H9 (cell line): ENCODE measurements around the gene LRRC3. TPM values are rescaled to one million over a fixed set of nuclear protein-coding genes. Genes with fewer than 3 reads are reported as not detected.

Experiments used
- DNase-seq: peaks from one replicate; pipeline ENCODE4 v3.0.0-alpha.2; 2017
- H2AFZ ChIP-seq: one replicate; pipeline ENCODE4 v1.6.1; 2013; ENCODE audit warnings: mild to moderate bottlenecking, low read length, control low read depth, moderate library complexity
- H2AK5ac ChIP-seq: 2 replicates; pipeline ENCODE4 v1.6.1; 2013; ENCODE audit warnings: low read length, control low read depth, mixed read lengths; ENCODE audit not compliant: insufficient read length
- H2BK120ac ChIP-seq: one replicate; pipeline ENCODE4 v1.6.1; 2013; ENCODE audit warnings: low read depth, mild to moderate bottlenecking, low read length, control low read depth, inconsistent platforms; ENCODE audit not compliant: poor library complexity, severe bottlenecking
- H2BK12ac ChIP-seq: 2 replicates; pipeline ENCODE4 v1.6.1; 2013; ENCODE audit warnings: low read length, control low read depth, mixed read lengths, low read depth; ENCODE audit not compliant: insufficient read length
- H2BK15ac ChIP-seq: 2 replicates; pipeline ENCODE4 v1.6.1; 2013; ENCODE audit warnings: low read depth, low read length, control low read depth
- H2BK20ac ChIP-seq: one replicate; pipeline ENCODE4 v1.6.1; 2013; ENCODE audit warnings: low read depth, mild to moderate bottlenecking, low read length, control low read depth, inconsistent platforms; ENCODE audit not compliant: poor library complexity, severe bottlenecking
- H2BK5ac ChIP-seq: 2 replicates; pipeline ENCODE4 v1.6.1; 2013; ENCODE audit warnings: low read length, control low read depth, mixed read lengths; ENCODE audit not compliant: insufficient read length
- H3K14ac ChIP-seq: 2 replicates; pipeline ENCODE4 v1.6.1; 2013; ENCODE audit warnings: low read length, control low read depth; ENCODE audit not compliant: insufficient read depth
- H3K18ac ChIP-seq: 2 replicates; pipeline ENCODE4 v1.6.1; 2013; ENCODE audit warnings: low read depth, mild to moderate bottlenecking, mixed read lengths, low read length, control low read depth; ENCODE audit not compliant: insufficient read length
- H3K23ac ChIP-seq: 2 replicates; pipeline ENCODE4 v1.6.1; 2013; ENCODE audit warnings: low read length, control low read depth, mixed read lengths, low read depth; ENCODE audit not compliant: insufficient read length
- H3K23me2 ChIP-seq: 2 replicates; pipeline ENCODE4 v1.6.1; 2013; ENCODE audit warnings: low read depth, mild to moderate bottlenecking, mixed read lengths, low read length, control low read depth; ENCODE audit not compliant: insufficient read length, poor library complexity, severe bottlenecking
- H3K27ac ChIP-seq: 2 replicates; pipeline ENCODE4 v1.5.1; 2013; ENCODE audit warnings: low read length, control low read depth, mixed read lengths, low read depth; ENCODE audit not compliant: insufficient read length
- H3K27me3 ChIP-seq: 2 replicates; pipeline ENCODE4 v1.6.1; 2013; ENCODE audit warnings: low read length, control low read depth, inconsistent platforms; ENCODE audit not compliant: insufficient read depth
- H3K4ac ChIP-seq: 2 replicates; pipeline ENCODE4 v1.6.1; 2013; ENCODE audit warnings: low read depth, mild to moderate bottlenecking, control low read depth, inconsistent platforms, low read length, moderate library complexity
- H3K4me1 ChIP-seq: 2 replicates; pipeline ENCODE4 v1.6.1; 2013; ENCODE audit warnings: low read length, control low read depth, inconsistent platforms; ENCODE audit not compliant: insufficient read depth
- H3K4me2 ChIP-seq: 2 replicates; pipeline ENCODE4 v1.6.1; 2013; ENCODE audit warnings: low read length, control low read depth, mixed read lengths; ENCODE audit not compliant: insufficient read length, insufficient read depth
- H3K56ac ChIP-seq: 2 replicates; pipeline ENCODE4 v1.6.1; 2013; ENCODE audit warnings: low read depth, mild to moderate bottlenecking, mixed read lengths, low read length, control low read depth; ENCODE audit not compliant: insufficient read length
- H3K79me1 ChIP-seq: 2 replicates; pipeline ENCODE4 v1.6.1; 2013; ENCODE audit warnings: low read depth, mild to moderate bottlenecking, moderate library complexity, low read length, control low read depth, inconsistent platforms; ENCODE audit not compliant: insufficient read depth, poor library complexity, severe bottlenecking
- H3K79me2 ChIP-seq: 2 replicates; pipeline ENCODE4 v1.6.1; 2013; ENCODE audit warnings: low read length, control low read depth, inconsistent platforms; ENCODE audit not compliant: insufficient read depth
- H3K9ac ChIP-seq: 2 replicates; pipeline ENCODE4 v1.6.1; 2013; ENCODE audit warnings: low read length, control low read depth, mixed read lengths; ENCODE audit not compliant: insufficient read length; ENCODE audit errors: extremely low read depth
- H3K9me3 ChIP-seq: one replicate; pipeline ENCODE4 v1.6.1; 2013; ENCODE audit warnings: low read depth, low read length, inconsistent platforms; ENCODE audit not compliant: control insufficient read depth
- H3T11ph ChIP-seq: one replicate; pipeline ENCODE4 v1.6.1; 2013; ENCODE audit warnings: mild to moderate bottlenecking, low read length, control low read depth, inconsistent platforms
- H4K20me1 ChIP-seq: one replicate; pipeline ENCODE4 v1.6.1; 2013; ENCODE audit not compliant: control insufficient read depth, insufficient read length, insufficient read depth
- H4K5ac ChIP-seq: 2 replicates; pipeline ENCODE4 v1.6.1; 2013; ENCODE audit warnings: low read depth, mild to moderate bottlenecking, mixed read lengths, low read length, control low read depth; ENCODE audit not compliant: insufficient read length
- H4K8ac ChIP-seq: replicated peaks from 2 replicates; pipeline ENCODE4 v1.6.1; 2013; ENCODE audit warnings: low read length, control low read depth, mixed read lengths, low read depth; ENCODE audit not compliant: insufficient read length
- H4K91ac ChIP-seq: 2 replicates; pipeline ENCODE4 v1.6.1; 2013; ENCODE audit warnings: low read depth, mild to moderate bottlenecking, moderate library complexity, mixed read lengths, low read length, control low read depth; ENCODE audit not compliant: insufficient read length
- H3K27ac Mint-ChIP-seq, 3 experiments: 2 replicates in 2 of 3; 3 replicates in 1 of 3; pipeline ENCODE4 v1.8.0; 2020 to 2021; ENCODE audit warnings: mixed read lengths in 3 of 3, mild to moderate bottlenecking in 1 of 3, moderate library complexity in 1 of 3
- H3K27me3 Mint-ChIP-seq: 2 replicates; pipeline ENCODE4 v1.8.0; 2021; ENCODE audit warnings: low read depth, mild to moderate bottlenecking, moderate library complexity, mixed read lengths
- H3K36me3 Mint-ChIP-seq, 3 experiments: 2 replicates in 2 of 3; 3 replicates in 1 of 3; pipeline ENCODE4 v1.8.0; 2020 to 2021; ENCODE audit warnings: low read depth in 3 of 3, mixed read lengths in 3 of 3; ENCODE audit not compliant: insufficient read depth in 1 of 3
- H3K4me1 Mint-ChIP-seq, 2 experiments: 2 replicates each; pipeline ENCODE4 v1.8.0; 2020; ENCODE audit warnings: mixed read lengths in 2 of 2
- H3K4me3 Mint-ChIP-seq, 2 experiments: 2 replicates in 1 of 2; 3 replicates in 1 of 2; pipeline ENCODE4 v1.8.0; 2020 to 2021; ENCODE audit warnings: mild to moderate bottlenecking in 2 of 2, mixed read lengths in 2 of 2, moderate library complexity in 1 of 2
- H3K9me3 Mint-ChIP-seq, 2 experiments: 2 replicates in 1 of 2; 3 replicates in 1 of 2; pipeline ENCODE4 v1.8.0; 2020; ENCODE audit warnings: mild to moderate bottlenecking in 2 of 2, mixed read lengths in 2 of 2, moderate library complexity in 1 of 2
- CTCF ChIP-seq: fragments of 200-600 bp; sonication (generic); conservative IDR thresholded peaks from 3 replicates; pipeline ENCODE4 v1.8.0; 2021; ENCODE audit warnings: antibody characterized with exemption, mild to moderate bottlenecking
- WGBS: extraction: QIAGEN DNeasy Blood & Tissue Kit; methylation state at CpG from one replicate; pipeline ENCODE4 v1.1.7; 2013; ENCODE audit warnings: missing lambda C conversion rate, low lambda C conversion rate, mixed read lengths; ENCODE audit not compliant: insufficient read length; ENCODE audit errors: extremely low coverage; 5-methylcytosine and 5-hydroxymethylcytosine counted together
- total RNA-seq: library from RNA; stranded (reverse); gene quantifications from 2 replicates; pipeline ENCODE4 v1.2.1, GENCODE V29; 2021

The LRRC3 gene
- total RNA-seq, 1 experiment from 2014 or later, result 3.1 TPM

GRCh38 chr21:44420416-44421205 is 34.7 kb upstream of the LRRC3 start:
- H3K56ac ChIP-seq, result no peak overlapping the region
- H2BK120ac ChIP-seq, result no peak overlapping the region
- no peak for DNase-seq
- H3K4me2 ChIP-seq, result no peak overlapping the region
- H2BK5ac ChIP-seq, result no peak overlapping the region
- H2BK12ac ChIP-seq, result no peak overlapping the region
- H3K4ac ChIP-seq, result no peak overlapping the region
- H3K23me2 ChIP-seq, result no peaks in the 10 kb centered on the region
- H3K27ac Mint-ChIP-seq, result no peak overlapping the region
- no peak overlapping the region for H2BK20ac ChIP-seq
- no peak overlapping the region for H3K27ac ChIP-seq
- no peaks in the 10 kb centered on the region for H3K4me1 ChIP-seq
- H3K4me1 Mint-ChIP-seq, result peaks cover 0 to 3% of the 10 kb centered on the region in 2 experiments; a peak in 1 of 4 replicates
- TF ChIP-seq CTCF, result no peak
- H3K36me3 Mint-ChIP-seq, result peaks cover 0 to 5% (median 4%) of the 10 kb centered on the region in 3 experiments; a peak in 4 of 7 replicates
- peaks cover 3% of the 10 kb centered on the region for H3K9me3 ChIP-seq
- no peak overlapping the region for H3K23ac ChIP-seq
- H4K8ac ChIP-seq, result no peak overlapping the region
- H4K5ac ChIP-seq, result no peak overlapping the region
- H3K79me1 ChIP-seq, result no peaks in the 10 kb centered on the region
- no peaks in the 10 kb centered on the region for H4K20me1 ChIP-seq
- no peak overlapping the region for H4K91ac ChIP-seq
- H3K14ac ChIP-seq, result no peak overlapping the region; the same call in 1 of the 2 replicates
- H2AK5ac ChIP-seq, result no peak overlapping the region
- no peaks in the 10 kb centered on the region for H3K27me3 Mint-ChIP-seq
- peaks cover 18 to 24% of the 10 kb centered on the region in 2 experiments for H3K9me3 Mint-ChIP-seq
- no peak overlapping the region for H3K9ac ChIP-seq
- H2BK15ac ChIP-seq, result no peak overlapping the region
- no peak overlapping the region for H3K4me3 Mint-ChIP-seq
- H3K27me3 ChIP-seq, result no peaks in the 10 kb centered on the region
- no CpG with 5 or more reads among the region's 14 CpGs for WGBS
- no peak overlapping the region for H3K18ac ChIP-seq
- H3T11ph ChIP-seq, result no peak overlapping the region
- H3K79me2 ChIP-seq, result no peaks in the 10 kb centered on the region
- no peak overlapping the region for H2AFZ ChIP-seq
